B cell (primary cell): ENCODE results near the gene DDR2. TPM values are rescaled to one million over a fixed set of nuclear protein-coding genes. Genes with fewer than 3 reads are reported as not detected.

ENCODE experiments used
- ATAC-seq: fragments of 200-7000 bp; cut with Tn5 transposase; one replicate; pipeline ENCODE4 v1.10.0; 2021; ENCODE audit warnings: low read depth, mild to moderate bottlenecking, moderate number of reproducible peaks, moderate library complexity
- CTCF ChIA-PET: fragments of 350-600 bp; sonication (Branson Sonifier 250); formaldehyde crosslinking; loops from one replicate; lab custom pipeline; 2021; ENCODE audit warnings: antibody characterized with exemption, inconsistent platforms; lab: Charles Lee
- POLR2A ChIA-PET: fragments of 350-600 bp; sonication (Branson Sonifier 250); formaldehyde crosslinking; loops from one replicate; lab custom pipeline; 2021; ENCODE audit warnings: antibody characterized with exemption; lab: Charles Lee
- DNase-seq: peaks from one replicate; pipeline ENCODE4 v3.0.0; 2013
- H2AFZ ChIP-seq: 2 replicates; pipeline ENCODE4 v1.6.1; 2012; ENCODE audit warnings: mild to moderate bottlenecking, low read depth, low read length; ENCODE audit not compliant: insufficient read depth, poor library complexity, severe bottlenecking
- H3K27ac ChIP-seq, 2 donors: 1 replicate in 1 of 2; 2 replicates in 1 of 2; pipeline ENCODE4 v1.5.1; 2012 to 2013; ENCODE audit warnings: low read length in 2 of 2, mild to moderate bottlenecking in 2 of 2, moderate library complexity in 1 of 2
- H3K27me3 ChIP-seq, 4 experiments: fragments of 200-600 bp in 1 of 4; sonication (generic) in 1 of 4; replicated peaks in 1 of 4; 1 replicate in 2 of 4; 2 replicates in 2 of 4; pipeline versions ENCODE4 v1.6.1 to v1.7.0; 2013 to 2016; ENCODE audit warnings: low read length in 3 of 4, mild to moderate bottlenecking in 2 of 4, mixed read lengths in 1 of 4, moderate library complexity in 1 of 4; ENCODE audit not compliant: insufficient read depth in 4 of 4, control insufficient read depth in 3 of 4; ENCODE audit errors: control extremely low read depth in 1 of 4
- H3K36me3 ChIP-seq, 2 experiments: replicated peaks in 1 of 2; 1 replicate in 1 of 2; 2 replicates in 1 of 2; pipeline versions ENCODE4 v1.6.1 to v1.7.1; 2013; ENCODE audit warnings: low read length in 1 of 2; ENCODE audit not compliant: insufficient read depth in 2 of 2, control insufficient read depth in 1 of 2; ENCODE audit errors: control extremely low read depth in 1 of 2, extremely low read depth in 1 of 2
- H3K4me1 ChIP-seq, 2 donors: fragments of 200-600 bp in 1 of 2; sonication (generic) in 1 of 2; 1 replicate in 1 of 2; 2 replicates in 1 of 2; pipeline versions ENCODE4 v1.5.1 to v1.6.1; 2013 to 2017; ENCODE audit warnings: low read length in 2 of 2; ENCODE audit not compliant: control insufficient read depth in 2 of 2, insufficient read depth in 2 of 2
- H3K4me2 ChIP-seq: replicated peaks from 2 replicates; pipeline ENCODE3; 2012; ENCODE audit warnings: mild to moderate bottlenecking, low read depth, low read length; ENCODE audit not compliant: poor library complexity, severe bottlenecking
- H3K4me3 ChIP-seq, 5 experiments: fragments of 200-600 bp in 1 of 5; sonication (generic) in 1 of 5; 1 replicate in 3 of 5; 2 replicates in 2 of 5; pipeline versions ENCODE4 v1.5.1 to v1.7.0; 2011 to 2016; ENCODE audit warnings: low read length in 4 of 5, mild to moderate bottlenecking in 4 of 5, low read depth in 2 of 5, control low read depth in 1 of 5, moderate library complexity in 1 of 5; ENCODE audit not compliant: insufficient read depth in 1 of 5; ENCODE audit errors: control extremely low read depth in 1 of 5, extremely low read depth in 1 of 5
- H3K79me2 ChIP-seq: fragments of 200-600 bp; sonication (generic); one replicate; pipeline ENCODE4 v1.6.0; 2016; ENCODE audit warnings: low read length; ENCODE audit not compliant: control insufficient read depth, insufficient read depth
- H3K9ac ChIP-seq: fragments of 200-600 bp; sonication (generic); 2 replicates; pipeline ENCODE4 v1.6.1; 2017; ENCODE audit warnings: mild to moderate bottlenecking, low read length, moderate library complexity
- H3K9me3 ChIP-seq, 3 donors: one replicate each; pipeline versions ENCODE4 v1.6.1 to v1.7.1; 2013; ENCODE audit warnings: low read length in 2 of 3; ENCODE audit not compliant: control insufficient read depth in 2 of 3, insufficient read depth in 1 of 3; ENCODE audit errors: control extremely low read depth in 1 of 3
- H4K20me1 ChIP-seq: 2 replicates; pipeline ENCODE4 v1.6.0; 2012; ENCODE audit warnings: mild to moderate bottlenecking, low read length; ENCODE audit not compliant: insufficient read depth, control insufficient read depth, poor library complexity, severe bottlenecking
- H3K27ac Mint-ChIP-seq: one replicate; pipeline ENCODE4 v1.8.0; 2021; ENCODE audit warnings: mixed read lengths
- H3K27me3 Mint-ChIP-seq: one replicate; pipeline ENCODE4 v1.8.0; 2021; ENCODE audit warnings: mixed read lengths
- H3K4me1 Mint-ChIP-seq: one replicate; pipeline ENCODE4 v1.8.0; 2021; ENCODE audit warnings: mixed read lengths
- H3K4me3 Mint-ChIP-seq: one replicate; pipeline ENCODE4 v1.8.0; 2021; ENCODE audit warnings: mixed read lengths
- H3K9me3 Mint-ChIP-seq: one replicate; pipeline ENCODE4 v1.8.0; 2022; ENCODE audit warnings: mixed read lengths; ENCODE audit not compliant: insufficient read depth
- EZH2 ChIP-seq: IDR thresholded peaks from 2 replicates; pipeline ENCODE4 v1.6.1; 2012; ENCODE audit warnings: borderline replicate concordance, low read depth, mild to moderate bottlenecking, moderate library complexity, low read length; ENCODE audit not compliant: insufficient read depth, poor library complexity, severe bottlenecking
- WGBS: methylation state at CpG from one replicate; pipeline ENCODE4 v1.1.5; 2013; ENCODE audit warnings: missing lambda C conversion rate; ENCODE audit not compliant: insufficient coverage; 5-methylcytosine and 5-hydroxymethylcytosine counted together
- intact Hi-C: fragments of 100-400 bp; cut with micrococcal nuclease; formaldehyde crosslinking; loops from one replicate; pipeline ENCODE4 v1.10.0; 2022
- polyA plus RNA-seq: library from polyadenylated mRNA; depleted of rRNA; stranded (reverse); fragments of >200 nt; gene quantifications from 2 replicates; pipeline ENCODE4 v1.2.3, GENCODE V29; 2012
- total RNA-seq, 2 donors: library from RNA; stranded (reverse); fragments of 120-200 nt in 1 of 2; gene quantifications; 1 replicate in 1 of 2; 2 replicates in 1 of 2; pipeline versions ENCODE4 v1.2.3 to v1.2.4, GENCODE V29; 2013 to 2022
- TF ChIP-seq, protein P1 (sequence below): fragments of 200-600 bp; IDR thresholded peaks from one replicate; pipeline ENCODE4 v1.8.0; 2022; ENCODE audit warnings: antibody characterized with exemption, mild to moderate bottlenecking

The DDR2 gene
- total and polyA plus RNA-seq, 2 donors (not counting 1 experiment from before 2014, with no cell fraction given): 0.12 to 0.24 TPM

DNA sequence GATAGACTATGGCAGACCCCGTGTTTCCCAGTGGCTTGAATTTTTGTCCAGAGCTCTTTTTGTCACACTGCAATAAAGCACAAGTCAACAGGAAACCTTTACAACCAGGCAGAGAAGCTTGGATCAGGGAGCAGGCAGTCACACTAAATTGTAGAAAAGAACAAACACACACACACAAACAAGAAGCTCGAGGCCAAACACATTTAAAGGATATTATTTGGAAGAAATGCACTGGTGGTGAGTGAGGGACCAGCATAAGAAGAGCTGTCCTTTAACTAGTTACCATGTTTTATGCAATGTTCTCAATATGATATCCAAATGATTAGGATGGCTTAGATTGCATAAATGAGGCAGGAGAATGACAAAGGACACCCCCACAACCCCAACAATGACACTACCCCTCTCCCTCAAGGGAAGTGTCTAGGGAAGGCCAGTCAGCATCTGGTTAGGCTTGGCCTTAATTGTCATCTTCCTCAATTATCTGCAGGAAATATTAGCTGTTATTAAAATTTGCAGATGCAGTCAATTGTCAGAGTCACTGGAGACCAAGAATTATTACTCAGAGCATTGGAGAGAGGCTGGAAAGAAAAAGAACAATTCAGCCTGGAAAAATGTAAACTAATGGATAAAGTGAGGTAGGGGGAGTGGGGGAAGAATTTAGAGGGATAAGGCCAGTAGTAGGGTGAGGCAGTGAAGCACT lies 35.3 kb downstream of the DDR2 start:
- H3K9me3 ChIP-seq: no peaks in the 10 kb centered on the region
- H3K4me2 ChIP-seq: no peak overlapping the region
- Mint-ChIP-seq H3K4me3 (no peak overlapping the region), H3K9me3 (no peaks in the 10 kb centered on the region), H3K27me3 (peaks cover 18% of the 10 kb centered on the region), H3K27ac (no peak overlapping the region), H3K4me1 (no peaks in the 10 kb centered on the region)
- ATAC-seq (no peak), DNase-seq (no peak)
- no peak overlapping the region for H3K4me3 ChIP-seq
- no peak overlapping the region for H3K9ac ChIP-seq
- no peaks in the 10 kb centered on the region for H4K20me1 ChIP-seq
- H3K36me3 ChIP-seq: no peaks in the 10 kb centered on the region
- ChIA-PET CTCF (no interaction called here), POLR2A (no interaction called here)
- peaks cover 0 to 13% (median 1%) of the 10 kb centered on the region in 4 experiments for H3K27me3 ChIP-seq
- no peak overlapping the region for H2AFZ ChIP-seq
- no peaks in the 10 kb centered on the region for H3K79me2 ChIP-seq
- no peak for TF ChIP-seq EZH2
- TF ChIP-seq, protein P1, sequence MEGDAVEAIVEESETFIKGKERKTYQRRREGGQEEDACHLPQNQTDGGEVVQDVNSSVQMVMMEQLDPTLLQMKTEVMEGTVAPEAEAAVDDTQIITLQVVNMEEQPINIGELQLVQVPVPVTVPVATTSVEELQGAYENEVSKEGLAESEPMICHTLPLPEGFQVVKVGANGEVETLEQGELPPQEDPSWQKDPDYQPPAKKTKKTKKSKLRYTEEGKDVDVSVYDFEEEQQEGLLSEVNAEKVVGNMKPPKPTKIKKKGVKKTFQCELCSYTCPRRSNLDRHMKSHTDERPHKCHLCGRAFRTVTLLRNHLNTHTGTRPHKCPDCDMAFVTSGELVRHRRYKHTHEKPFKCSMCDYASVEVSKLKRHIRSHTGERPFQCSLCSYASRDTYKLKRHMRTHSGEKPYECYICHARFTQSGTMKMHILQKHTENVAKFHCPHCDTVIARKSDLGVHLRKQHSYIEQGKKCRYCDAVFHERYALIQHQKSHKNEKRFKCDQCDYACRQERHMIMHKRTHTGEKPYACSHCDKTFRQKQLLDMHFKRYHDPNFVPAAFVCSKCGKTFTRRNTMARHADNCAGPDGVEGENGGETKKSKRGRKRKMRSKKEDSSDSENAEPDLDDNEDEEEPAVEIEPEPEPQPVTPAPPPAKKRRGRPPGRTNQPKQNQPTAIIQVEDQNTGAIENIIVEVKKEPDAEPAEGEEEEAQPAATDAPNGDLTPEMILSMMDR: no peak
- no peak overlapping the region for H3K27ac ChIP-seq
- intact Hi-C loops: no loop called here
- WGBS: 50% methylated on average over 1 of the region's 2 CpGs
- no peaks in the 10 kb centered on the region for H3K4me1 ChIP-seq

DNA sequence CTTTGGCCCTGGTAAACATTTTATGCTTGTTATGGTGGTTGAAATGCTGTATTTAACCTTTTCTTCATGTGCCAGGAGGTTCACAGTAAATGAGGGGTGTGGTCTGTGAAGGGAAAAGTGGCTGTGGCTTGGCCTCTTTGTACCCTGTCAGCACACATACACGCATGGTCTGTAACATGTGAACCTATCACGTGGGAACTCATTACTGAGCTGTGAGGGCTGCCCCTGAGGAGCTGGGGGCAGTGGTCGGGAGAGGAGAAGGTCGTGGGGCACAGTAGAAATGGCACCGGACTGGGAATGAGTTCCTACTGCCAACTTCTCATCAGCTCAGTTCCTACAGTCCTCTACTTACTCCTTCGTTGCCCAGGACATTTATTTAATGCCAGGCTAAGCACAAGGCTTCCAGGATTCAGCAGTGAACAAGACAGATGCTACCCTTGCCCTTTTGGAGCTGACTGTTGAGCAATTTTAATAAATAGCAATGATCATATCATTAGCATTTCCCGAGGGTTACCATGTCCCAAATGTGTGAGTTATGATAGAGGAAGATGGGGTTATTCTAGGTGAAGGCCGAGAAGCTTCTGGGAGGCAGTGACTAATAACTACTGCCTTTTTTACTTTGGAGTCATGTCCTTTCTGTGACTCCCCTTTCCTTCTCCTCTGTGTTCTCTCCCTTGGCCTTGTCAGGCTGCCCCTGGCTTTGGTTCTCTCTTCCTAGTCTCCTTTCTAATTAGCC lies 38.8 kb downstream of the DDR2 start:
- ATAC-seq (no peak), DNase-seq (no peak)
- no peaks in the 10 kb centered on the region for H3K4me1 Mint-ChIP-seq
- H3K27me3 Mint-ChIP-seq: peaks cover 11% of the 10 kb centered on the region
- no peak overlapping the region for H3K27ac Mint-ChIP-seq
- Histone ChIP-seq H3K4me1 (no peaks in the 10 kb centered on the region), H3K36me3 (no peaks in the 10 kb centered on the region), H3K9ac (no peak overlapping the region), H4K20me1 (no peaks in the 10 kb centered on the region), H3K27me3 (no peaks in the 10 kb centered on the region), H3K4me3 (no peak overlapping the region), H3K9me3 (no peaks in the 10 kb centered on the region), H3K27ac (no peak overlapping the region), H3K79me2 (no peaks in the 10 kb centered on the region), H2AFZ (no peak overlapping the region), H3K4me2 (no peak overlapping the region)
- TF ChIP-seq, protein P1: no peak
- TF ChIP-seq EZH2: no peak
- H3K9me3 Mint-ChIP-seq: no peaks in the 10 kb centered on the region
- ChIA-PET CTCF (no interaction called here), POLR2A (no interaction called here)
- 90% methylated on average over 2 of the region's 8 CpGs for WGBS
- intact Hi-C loops: no loop called here
- H3K4me3 Mint-ChIP-seq: no peak overlapping the region
